Esophagus muscularis mucosa (tissue), 4 donors: ENCODE measurements around the gene ARPIN.

ENCODE experiments used
- CTCF ChIP-seq, 3 experiments: fragments of 200-600 bp in 2 of 3; fragments of 450-650 bp in 1 of 3; sonication (generic) in 2 of 3; IDR thresholded peaks; one replicate each; pipeline ENCODE4 v1.5.1; 2017 to 2019; ENCODE audit warnings: antibody characterized with exemption in 3 of 3, mild to moderate bottlenecking in 2 of 3, moderate library complexity in 1 of 3
- EP300 ChIP-seq: sonication (generic); formaldehyde crosslinking; IDR thresholded peaks from one replicate; pipeline ENCODE4 v1.6.1; 2017; ENCODE audit warnings: antibody characterized with exemption
- POLR2A ChIP-seq: fragments of 450-650 bp; IDR thresholded peaks from one replicate; pipeline ENCODE4 v1.6.1; 2017; ENCODE audit warnings: antibody characterized with exemption, moderate library complexity, mild to moderate bottlenecking, low read depth
- POLR2AphosphoS5 ChIP-seq, 2 donors: sonication (generic); formaldehyde crosslinking; IDR thresholded peaks; one replicate each; pipeline ENCODE4 v1.6.1; 2017; ENCODE audit warnings: antibody characterized with exemption in 2 of 2

- TF ChIP-seq CTCF (IDR thresholded peaks at IDR 0.05) (no peak), POLR2AphosphoS5 (IDR thresholded peaks at IDR 0.05) (no peak), POLR2A (no peak), EP300 (no peak)
Observed at GRCh38 chr15:89910891-89911626, 1.7 kb downstream of the ARPIN start.
